Measurements from ENCODE around the gene RPL13A.

The RPL13A gene

GRCh38 chr19:49502866-49503581, 15.6 kb downstream of the RPL13A start:
- H3K4me3 ChIP-seq (ENCODE audit: low read depth, low read length) = no peak overlapping the region

DNA sequence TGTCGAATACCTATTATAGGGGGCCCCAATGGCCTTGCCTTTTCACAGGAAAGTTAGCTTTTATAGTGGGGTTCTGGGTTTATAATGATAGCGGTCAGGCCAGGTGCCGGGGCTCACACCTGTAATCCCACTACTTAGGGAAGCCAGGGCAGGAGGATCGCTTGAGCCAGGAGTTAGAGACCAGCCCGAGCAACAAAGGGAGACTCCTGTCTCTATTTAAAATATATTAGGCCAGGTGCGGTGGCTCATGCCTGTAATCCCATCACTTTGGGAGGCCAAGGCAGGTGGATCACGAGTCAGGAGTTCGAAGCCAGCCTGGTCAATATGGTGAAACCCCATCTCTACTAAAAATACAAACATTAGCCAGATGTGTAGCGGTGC, 16.2 kb downstream of the RPL13A start:
- H3K4me3 ChIP-seq (ENCODE audit: low read depth, low read length) = no peak overlapping the region

- no peak overlapping the region for H3K4me3 ChIP-seq (ENCODE audit: low read depth, low read length)
Observed at GRCh38 chr19:49506575-49507105, 19.2 kb downstream of the RPL13A start.

DNA sequence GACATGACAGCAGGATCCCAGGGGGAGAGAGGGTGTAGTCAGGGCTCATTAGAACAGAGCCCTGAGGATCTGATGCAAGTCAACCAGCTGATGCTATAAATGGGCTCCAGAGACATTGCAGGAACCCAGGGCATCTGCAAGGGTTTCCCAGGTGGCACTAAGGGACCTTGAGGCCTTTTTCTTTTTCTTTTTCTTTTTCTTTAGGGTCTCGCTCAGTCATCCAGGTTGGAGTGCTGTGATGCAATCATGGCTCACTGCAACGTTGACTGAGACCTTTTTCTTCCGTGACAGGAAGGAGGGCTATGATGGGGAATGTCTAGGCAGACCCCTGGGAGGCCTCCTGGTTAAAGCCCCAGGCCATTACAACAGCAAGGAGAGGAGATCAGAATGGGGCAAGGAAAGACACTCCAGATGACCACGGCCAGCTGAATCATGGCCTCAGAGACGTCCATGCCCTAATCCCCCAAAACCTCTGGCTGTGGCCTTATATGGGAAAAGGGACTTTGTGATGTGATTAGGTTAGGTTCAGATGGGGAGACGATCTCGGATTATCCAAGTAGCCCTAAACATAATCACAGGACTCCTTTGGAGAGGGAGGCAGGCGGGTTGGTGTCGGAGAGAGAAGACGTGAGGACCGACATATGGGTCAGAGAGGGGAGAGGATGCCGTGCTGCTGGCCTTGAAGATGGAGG, 20.5 kb downstream of the RPL13A start:
- H3K4me3 ChIP-seq (ENCODE audit: low read depth, low read length) = no peak overlapping the region

GRCh38 chr19:49512970-49513745, 25.8 kb downstream of the RPL13A start:
- H3K4me3 ChIP-seq (ENCODE audit: low read depth, low read length) = peak overlapping the region; percentile 60

GRCh38 chr19:49513746-49514118, 26.3 kb downstream of the RPL13A start:
- no peak overlapping the region for H3K4me3 ChIP-seq (ENCODE audit: low read depth, low read length)

- H3K4me3 ChIP-seq (ENCODE audit: low read depth, low read length) = no peak overlapping the region
Observed at GRCh38 chr19:49514151-49514550, 26.7 kb downstream of the RPL13A start.

DNA sequence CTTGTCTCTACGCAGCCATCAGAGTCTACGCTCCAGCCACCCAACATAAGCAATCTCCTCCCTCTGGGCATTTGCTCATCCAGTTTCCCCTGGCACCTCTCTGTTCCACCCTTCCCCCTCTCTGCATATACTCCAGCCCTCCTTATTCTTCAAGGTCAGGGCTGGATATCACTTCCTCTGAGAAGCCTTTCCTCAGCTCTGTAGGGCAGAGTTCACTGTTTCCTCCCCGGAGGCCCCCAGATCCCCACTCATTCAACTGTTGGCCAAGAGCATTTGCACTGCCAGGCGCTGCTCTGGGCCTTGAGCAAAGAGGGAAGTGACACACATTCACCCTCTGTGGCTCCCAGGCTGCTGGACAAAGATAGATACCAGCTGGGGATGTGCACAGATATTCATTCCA, 28.4 kb downstream of the RPL13A start:
- no peak overlapping the region for H3K4me3 ChIP-seq (ENCODE audit: low read depth, low read length)

DNA sequence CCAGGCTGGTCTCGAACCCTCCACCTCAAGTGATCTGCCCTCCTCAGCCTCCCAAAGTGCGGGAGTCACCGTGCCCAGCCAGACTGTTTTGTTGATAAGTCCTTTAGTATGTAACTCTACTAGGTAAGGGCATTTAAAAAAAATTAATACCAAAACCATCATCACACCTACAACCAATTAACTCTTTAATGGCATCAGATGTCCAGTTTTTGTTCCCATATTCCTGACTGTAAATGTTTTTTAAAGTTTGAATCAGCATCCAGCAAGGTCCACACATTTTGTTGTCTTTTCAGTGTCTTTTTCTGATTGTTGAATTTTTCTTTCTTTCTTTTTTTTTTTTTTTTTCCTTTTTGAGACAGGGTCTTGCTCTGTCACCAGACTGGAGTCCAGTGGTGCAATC, 30.6 kb downstream of the RPL13A start:
- no peak overlapping the region for H3K4me3 ChIP-seq (ENCODE audit: low read depth, low read length)

DNA sequence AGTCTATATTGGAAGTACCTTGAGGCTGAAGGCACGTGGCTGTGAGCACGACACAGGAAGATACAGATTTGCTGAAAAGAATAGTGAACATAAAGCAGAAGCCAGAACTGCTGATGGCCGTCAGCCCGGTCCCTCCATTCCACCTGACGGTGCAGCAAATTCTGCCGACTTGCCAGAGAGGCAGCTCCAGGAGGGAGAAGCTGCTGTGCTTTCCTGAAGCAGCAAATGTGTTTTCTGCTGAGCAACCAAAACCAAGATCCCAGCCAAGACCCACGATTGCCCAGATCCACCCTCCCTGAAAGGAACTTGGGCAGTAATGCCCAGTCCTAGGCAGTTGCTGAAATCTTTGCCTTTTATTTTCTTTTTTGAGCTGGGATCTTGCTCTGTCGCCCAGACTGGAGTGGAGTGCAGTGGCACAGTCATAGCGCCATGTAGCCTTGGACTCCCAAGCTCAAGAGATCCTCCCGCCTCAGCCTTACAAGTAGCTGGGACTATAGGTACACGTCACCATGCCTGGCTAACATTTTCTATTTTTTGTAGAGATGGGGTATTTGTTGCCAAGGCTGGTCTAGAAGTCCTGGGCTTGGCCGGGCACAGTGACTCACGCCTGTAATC, 33.4 kb downstream of the RPL13A start:
- no peak overlapping the region for H3K4me3 ChIP-seq (ENCODE audit: low read depth, low read length)

GRCh38 chr19:49524812-49525455, 37.5 kb downstream of the RPL13A start:
- H3K4me3 ChIP-seq (ENCODE audit: low read depth, low read length) = no peak overlapping the region

GRCh38 chr19:49528211-49528771, 40.9 kb downstream of the RPL13A start:
- H3K4me3 ChIP-seq (ENCODE audit: low read depth, low read length) = peak overlapping the region; percentile 43

GRCh38 chr19:49530708-49531107, 43.3 kb downstream of the RPL13A start:
- H3K4me3 ChIP-seq (ENCODE audit: low read depth, low read length) = no peak overlapping the region

DNA sequence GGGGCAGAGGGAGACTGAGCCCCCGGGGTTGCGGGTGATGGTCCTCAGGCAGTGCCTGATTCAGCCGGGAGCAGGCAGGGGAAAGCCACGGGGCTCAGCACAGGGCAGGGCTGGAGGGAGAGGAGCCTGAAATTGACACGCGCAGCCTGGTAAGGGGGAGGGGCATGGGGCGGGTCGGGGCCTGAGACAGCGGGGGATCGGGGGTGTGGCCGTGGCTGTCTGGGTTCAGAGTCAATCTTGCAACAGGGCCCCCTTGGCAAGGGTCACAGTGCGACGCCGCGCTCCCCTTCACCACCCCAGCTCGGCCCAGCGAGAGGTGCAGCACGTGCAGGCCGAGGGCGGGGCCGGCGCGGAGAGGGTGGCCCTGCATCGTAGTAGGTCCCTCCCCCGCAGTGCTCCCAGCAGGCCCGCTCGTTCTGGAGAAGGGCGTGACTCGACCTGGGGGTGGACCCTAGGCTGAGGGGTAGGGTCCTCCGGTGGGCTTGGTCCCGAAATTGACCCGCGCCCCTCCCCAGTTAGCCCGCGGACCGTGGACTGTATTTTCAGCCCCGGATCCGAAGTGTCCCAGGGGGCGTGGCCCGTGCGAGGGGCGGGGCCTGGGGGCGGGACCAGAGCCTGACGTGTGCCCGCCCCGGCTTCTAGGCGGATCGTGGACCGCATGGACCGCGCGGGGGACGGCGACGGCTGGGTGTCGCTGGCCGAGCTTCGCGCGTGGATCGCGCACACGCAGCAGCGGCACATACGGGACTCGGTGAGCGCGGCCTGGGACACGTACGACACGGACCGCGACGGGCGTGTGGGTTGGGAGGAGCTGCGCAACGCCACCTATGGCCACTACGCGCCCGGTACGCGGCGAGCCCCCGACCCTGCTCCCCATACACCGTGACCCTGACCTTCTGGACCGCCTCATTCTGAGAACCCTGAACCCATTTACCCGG, 46.4 kb downstream of the RPL13A start:
- H3K4me3 ChIP-seq (ENCODE audit: low read depth, low read length) = peak overlapping the region; percentile 87

- no peak overlapping the region for H3K4me3 ChIP-seq (ENCODE audit: low read depth, low read length)
Observed at GRCh38 chr19:49534632-49535385, 47.4 kb downstream of the RPL13A start.

DNA sequence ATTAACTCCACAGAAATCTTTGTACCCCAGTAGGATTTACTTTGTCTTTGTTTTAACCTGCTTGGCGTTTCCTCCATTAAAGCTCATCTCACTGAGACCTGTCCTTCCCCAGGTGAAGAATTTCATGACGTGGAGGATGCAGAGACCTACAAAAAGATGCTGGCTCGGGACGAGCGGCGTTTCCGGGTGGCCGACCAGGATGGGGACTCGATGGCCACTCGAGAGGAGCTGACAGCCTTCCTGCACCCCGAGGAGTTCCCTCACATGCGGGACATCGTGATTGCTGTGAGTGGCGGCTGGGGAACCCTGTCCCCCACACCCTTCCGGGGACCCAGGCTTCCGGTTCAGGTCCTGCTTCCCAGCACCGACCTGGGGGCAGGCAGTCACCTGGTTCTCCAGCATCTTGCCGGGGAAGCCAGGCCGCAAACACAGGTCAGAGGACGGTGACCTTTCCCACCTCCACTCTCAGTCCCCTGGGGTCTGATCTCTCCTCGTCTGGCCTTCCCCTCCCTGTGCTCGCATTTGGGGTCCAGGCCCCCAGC, 49.6 kb downstream of the RPL13A start:
- H3K4me3 ChIP-seq (ENCODE audit: low read depth, low read length) = no peak overlapping the region

DNA sequence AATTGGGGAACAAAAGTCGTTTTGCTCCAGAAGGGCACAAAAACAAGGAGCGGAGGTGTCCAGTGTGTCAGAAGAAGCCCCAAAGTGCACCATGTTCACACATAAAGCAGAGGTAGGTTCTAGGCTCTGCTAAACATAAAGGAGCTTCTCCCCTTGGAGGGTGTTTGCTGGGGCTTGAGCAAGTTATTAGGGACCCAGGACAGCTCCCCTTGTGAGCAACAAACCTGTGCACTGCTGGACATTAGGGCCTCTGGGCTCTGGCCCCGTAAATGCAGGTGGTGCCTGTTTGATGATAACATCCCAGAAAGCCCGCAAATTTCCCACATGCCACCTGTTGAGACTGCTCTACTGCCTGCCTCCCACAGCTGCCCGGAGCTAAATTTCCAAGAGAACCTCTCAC, 51.2 kb downstream of the RPL13A start:
- no peak overlapping the region for H3K4me3 ChIP-seq (ENCODE audit: low read depth, low read length)

DNA sequence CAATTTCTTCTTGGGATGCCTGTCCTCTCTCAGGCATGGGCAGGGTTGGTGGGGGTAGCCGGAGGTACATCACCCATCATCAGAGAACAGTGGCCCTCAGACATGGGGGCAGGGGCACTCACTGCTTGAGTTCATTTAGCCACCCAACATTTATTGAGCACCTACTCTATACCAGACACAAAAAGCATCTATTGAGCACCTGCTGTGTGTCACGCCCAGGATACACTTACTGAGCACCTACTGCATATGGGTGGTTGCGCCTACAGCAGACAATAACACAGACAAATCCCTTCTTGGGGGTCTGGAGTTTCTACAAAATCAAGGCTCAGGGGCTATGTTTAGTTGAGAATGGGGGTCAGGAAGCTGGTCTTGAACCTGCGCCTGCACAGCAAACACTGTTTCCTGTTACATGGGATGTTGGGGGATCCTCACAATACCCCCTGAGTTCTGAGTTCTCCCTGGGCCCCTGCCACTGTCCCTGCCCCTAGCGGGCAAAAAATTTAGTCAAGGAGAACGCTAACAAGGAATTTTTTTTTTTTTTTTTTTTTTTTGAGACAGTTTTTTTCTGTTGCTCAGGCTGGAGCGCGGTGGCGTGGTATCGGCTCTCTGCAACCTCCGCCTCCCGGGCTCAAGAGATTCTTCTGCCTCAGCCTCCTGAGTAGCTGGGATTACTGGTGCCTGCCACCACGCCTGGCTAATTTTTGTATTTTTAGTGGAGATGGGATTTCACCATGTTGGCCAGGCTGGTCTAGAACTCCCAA, 52.0 kb downstream of the RPL13A start:
- no peak overlapping the region for H3K4me3 ChIP-seq (ENCODE audit: low read depth, low read length)

Data from iPS-11a (cell line).